Measurements from ENCODE around the gene BGLAP.

DNA sequence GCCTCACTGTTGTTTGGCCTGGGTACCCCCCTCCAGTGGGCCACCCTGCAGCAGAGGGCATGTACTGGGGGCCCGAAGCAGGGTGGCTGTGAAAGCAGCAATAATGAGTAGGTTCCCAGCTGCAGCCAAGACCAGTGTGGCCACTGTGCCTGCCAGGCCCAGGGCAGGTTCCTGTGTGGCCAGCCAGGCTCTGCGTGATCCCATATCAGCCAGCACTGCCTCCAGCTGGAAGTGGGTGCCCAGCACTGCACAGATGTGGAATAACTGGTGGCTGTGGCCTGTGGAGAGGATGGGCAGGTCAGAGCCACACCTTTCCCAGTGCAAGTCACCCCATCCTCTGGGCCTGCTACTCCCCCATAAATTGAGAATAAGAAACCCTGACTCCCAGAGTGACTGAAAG, 2.1 kb downstream of the BGLAP start:
- TF ChIP-seq POLR2A (IDR thresholded peaks at IDR 0.05): no peak
- TF ChIP-seq, protein P1, sequence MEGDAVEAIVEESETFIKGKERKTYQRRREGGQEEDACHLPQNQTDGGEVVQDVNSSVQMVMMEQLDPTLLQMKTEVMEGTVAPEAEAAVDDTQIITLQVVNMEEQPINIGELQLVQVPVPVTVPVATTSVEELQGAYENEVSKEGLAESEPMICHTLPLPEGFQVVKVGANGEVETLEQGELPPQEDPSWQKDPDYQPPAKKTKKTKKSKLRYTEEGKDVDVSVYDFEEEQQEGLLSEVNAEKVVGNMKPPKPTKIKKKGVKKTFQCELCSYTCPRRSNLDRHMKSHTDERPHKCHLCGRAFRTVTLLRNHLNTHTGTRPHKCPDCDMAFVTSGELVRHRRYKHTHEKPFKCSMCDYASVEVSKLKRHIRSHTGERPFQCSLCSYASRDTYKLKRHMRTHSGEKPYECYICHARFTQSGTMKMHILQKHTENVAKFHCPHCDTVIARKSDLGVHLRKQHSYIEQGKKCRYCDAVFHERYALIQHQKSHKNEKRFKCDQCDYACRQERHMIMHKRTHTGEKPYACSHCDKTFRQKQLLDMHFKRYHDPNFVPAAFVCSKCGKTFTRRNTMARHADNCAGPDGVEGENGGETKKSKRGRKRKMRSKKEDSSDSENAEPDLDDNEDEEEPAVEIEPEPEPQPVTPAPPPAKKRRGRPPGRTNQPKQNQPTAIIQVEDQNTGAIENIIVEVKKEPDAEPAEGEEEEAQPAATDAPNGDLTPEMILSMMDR (IDR thresholded peaks at IDR 0.05): no peak

Data from body of pancreas (tissue), 4 donors.